Astrocyte (in vitro differentiated cells and primary cell): Measurements from ENCODE around the gene DHDH.

Source experiments
- CTCF ChIP-seq: IDR thresholded peaks from 2 replicates; pipeline ENCODE4 v1.5.1; 2011; ENCODE audit warnings: low read depth, mild to moderate bottlenecking, inconsistent platforms, low read length, moderate library complexity; ENCODE audit not compliant: insufficient read depth
- EZH2 ChIP-seq: IDR thresholded peaks from 2 replicates; pipeline ENCODE4 v1.6.1; 2012; ENCODE audit warnings: mild to moderate bottlenecking, low read length, inconsistent platforms; ENCODE audit not compliant: insufficient read depth

GRCh38 chr19:48895226-48895625, 38.3 kb upstream of the DHDH start:
- TF ChIP-seq CTCF = no peak
- TF ChIP-seq EZH2 = no peak
